Colonic mucosa (tissue), 4 donors: ENCODE measurements around the gene ANK2. TPM values are rescaled to one million over a fixed set of nuclear protein-coding genes. Genes with fewer than 3 reads are reported as not detected.

Source experiments
- DNase-seq: peaks from one replicate; pipeline ENCODE4 v3.0.0-alpha.2; 2020
- H3K27ac ChIP-seq: fragments of 200-600 bp; one replicate; pipeline ENCODE4 v1.8.0; 2021
- H3K27me3 ChIP-seq: fragments of 200-600 bp; one replicate; pipeline ENCODE4 v1.8.0; 2021
- H3K36me3 ChIP-seq: fragments of 200-600 bp; one replicate; pipeline ENCODE4 v1.8.0; 2021
- H3K4me1 ChIP-seq: fragments of 200-600 bp; one replicate; pipeline ENCODE4 v1.8.0; 2021; ENCODE audit warnings: mild to moderate bottlenecking
- H3K4me3 ChIP-seq: fragments of 200-600 bp; one replicate; pipeline ENCODE4 v1.8.0; 2021
- H3K9ac ChIP-seq, 2 donors: one replicate each; pipeline ENCODE4 v1.7.0; 2013; ENCODE audit warnings: control low read depth in 2 of 2, low read depth in 2 of 2, low read length in 2 of 2
- H3K9me3 ChIP-seq: fragments of 200-600 bp; one replicate; pipeline ENCODE4 v1.8.0; 2021
- CTCF ChIP-seq: fragments of 200-600 bp; IDR thresholded peaks from one replicate; pipeline ENCODE4 v1.8.0; 2022; ENCODE audit warnings: antibody characterized with exemption, mild to moderate bottlenecking
- intact Hi-C: fragments of 100-400 bp; cut with DNase I; formaldehyde crosslinking; loops from one replicate; pipeline ENCODE4 v1.14.1; 2022
- total RNA-seq, 2 donors: library from RNA; stranded (reverse); fragmentation: NEBNext Ultra II Directional in 1 of 2; extraction: Animal tissue kit (Norgen Biotek cat#: 25700) in 1 of 2; gene quantifications; one replicate each; pipeline ENCODE4 v1.2.1, GENCODE V29; 2021
- donor health status: healthy.
- donor health status: DM: no; HTN: no; CAD: no.
- donor health status: DM: no; HTN: no; CAD: no.

Gene ANK2
- total RNA-seq, 2 donors from 2014 or later = 4.6 to 20.7 TPM

- TF ChIP-seq CTCF = no peak
- intact Hi-C loops = no loop called here
- no peak for DNase-seq
- no peaks in the 10 kb centered on the region for H3K36me3 ChIP-seq
- no peaks in the 10 kb centered on the region for H3K27me3 ChIP-seq
- H3K9me3 ChIP-seq = no peaks in the 10 kb centered on the region
- no peak overlapping the region for H3K4me3 ChIP-seq
- H3K27ac ChIP-seq = no peak overlapping the region
- no peaks in the 10 kb centered on the region for H3K4me1 ChIP-seq
- no peak overlapping the region for H3K9ac ChIP-seq
Measured at GRCh38 chr4:113050837-113051236, 1.4 kb downstream of the ANK2 start.

GRCh38 chr4:113051361-113051760 is 1.9 kb downstream of the ANK2 start:
- no peak overlapping the region for H3K9ac ChIP-seq
- no peaks in the 10 kb centered on the region for H3K27me3 ChIP-seq
- H3K4me1 ChIP-seq = no peaks in the 10 kb centered on the region
- no peaks in the 10 kb centered on the region for H3K36me3 ChIP-seq
- H3K9me3 ChIP-seq = no peaks in the 10 kb centered on the region
- DNase-seq = no peak
- no peak overlapping the region for H3K27ac ChIP-seq
- intact Hi-C loops = no loop called here
- H3K4me3 ChIP-seq = no peak overlapping the region
- no peak for TF ChIP-seq CTCF

GRCh38 chr4:113052379-113052951 is 3.0 kb downstream of the ANK2 start:
- Histone ChIP-seq H3K4me1 (no peaks in the 10 kb centered on the region), H3K36me3 (no peaks in the 10 kb centered on the region), H3K9ac (no peak overlapping the region), H3K27ac (no peak overlapping the region), H3K9me3 (no peaks in the 10 kb centered on the region), H3K4me3 (no peak overlapping the region), H3K27me3 (no peaks in the 10 kb centered on the region)
- intact Hi-C loops = no loop called here
- no peak for TF ChIP-seq CTCF
- DNase-seq = no peak

- H3K27ac ChIP-seq = no peak overlapping the region
- H3K9ac ChIP-seq = no peak overlapping the region
- no peaks in the 10 kb centered on the region for H3K4me1 ChIP-seq
- no peaks in the 10 kb centered on the region for H3K9me3 ChIP-seq
- TF ChIP-seq CTCF = no peak
- intact Hi-C loops = no loop called here
- no peaks in the 10 kb centered on the region for H3K36me3 ChIP-seq
- DNase-seq = no peak
- H3K4me3 ChIP-seq = no peak overlapping the region
- no peaks in the 10 kb centered on the region for H3K27me3 ChIP-seq
Measured at GRCh38 chr4:113053883-113054282, 4.4 kb downstream of the ANK2 start.

- no peak overlapping the region for H3K4me3 ChIP-seq
- H3K9ac ChIP-seq = no peak overlapping the region
- no peak overlapping the region for H3K27ac ChIP-seq
- H3K9me3 ChIP-seq = no peaks in the 10 kb centered on the region
- no peaks in the 10 kb centered on the region for H3K36me3 ChIP-seq
- no peak for DNase-seq
- intact Hi-C loops = no loop called here
- no peaks in the 10 kb centered on the region for H3K4me1 ChIP-seq
- no peaks in the 10 kb centered on the region for H3K27me3 ChIP-seq
- no peak for TF ChIP-seq CTCF
Measured at GRCh38 chr4:113056318-113056717, 6.9 kb downstream of the ANK2 start.

- H3K27ac ChIP-seq = no peak overlapping the region
- no peak overlapping the region for H3K4me3 ChIP-seq
- no peak for DNase-seq
- intact Hi-C loops = no loop called here
- TF ChIP-seq CTCF = no peak
- H3K27me3 ChIP-seq = no peaks in the 10 kb centered on the region
- no peaks in the 10 kb centered on the region for H3K36me3 ChIP-seq
- no peaks in the 10 kb centered on the region for H3K9me3 ChIP-seq
- H3K9ac ChIP-seq = no peak overlapping the region
- no peaks in the 10 kb centered on the region for H3K4me1 ChIP-seq
Measured at GRCh38 chr4:113057891-113058290, 8.4 kb downstream of the ANK2 start.
